Kidney (tissue), 14 donors: ENCODE results near the gene UBE4B. TPM values are rescaled to one million over a fixed set of nuclear protein-coding genes. Genes with fewer than 3 reads are reported as not detected.

Experiments used
- DNase-seq, 5 donors: peaks; one replicate each; pipeline ENCODE4 v3.0.0-alpha.2; 2013 to 2020
- FAIRE-seq: peaks from 2 replicates; lab custom pipeline; 2012; peaks lifted over from hg19 to GRCh38; lab: Jason Lieb, UNC
- H3K27ac ChIP-seq, 2 donors: one replicate each; pipeline ENCODE4 v1.7.0; 2013; ENCODE audit warnings: low read depth in 2 of 2, low read length in 2 of 2, inconsistent platforms in 1 of 2
- H3K27me3 ChIP-seq: one replicate; pipeline ENCODE4 v1.7.1; 2013; ENCODE audit warnings: low read length, inconsistent platforms; ENCODE audit not compliant: control insufficient read depth, insufficient read depth
- H3K36me3 ChIP-seq, 3 donors: one replicate each; pipeline versions ENCODE4 v1.7.0 to v1.7.1; 2013; ENCODE audit warnings: low read length in 3 of 3, control low read depth in 1 of 3, inconsistent platforms in 1 of 3; ENCODE audit not compliant: insufficient read depth in 3 of 3, control insufficient read depth in 2 of 3
- H3K4me1 ChIP-seq, 3 donors: one replicate each; pipeline versions ENCODE4 v1.7.0 to v1.7.1; 2013; ENCODE audit warnings: low read length in 3 of 3, inconsistent platforms in 1 of 3, low read depth in 1 of 3; ENCODE audit not compliant: control insufficient read depth in 2 of 3, insufficient read depth in 2 of 3
- H3K4me3 ChIP-seq, 3 donors: one replicate each; pipeline versions ENCODE4 v1.7.0 to v1.8.1; 2013; ENCODE audit warnings: low read length in 3 of 3, control low read depth in 1 of 3, inconsistent platforms in 1 of 3
- H3K9ac ChIP-seq, 3 donors: one replicate each; pipeline versions ENCODE4 v1.7.0 to v1.7.1; 2013; ENCODE audit warnings: low read length in 3 of 3, control low read depth in 1 of 3, inconsistent platforms in 1 of 3
- H3K9me3 ChIP-seq, 3 donors: one replicate each; pipeline versions ENCODE4 v1.7.0 to v1.7.1; 2013; ENCODE audit warnings: low read length in 3 of 3, control low read depth in 1 of 3, inconsistent platforms in 1 of 3; ENCODE audit not compliant: control insufficient read depth in 2 of 3, insufficient read depth in 1 of 3
- intact Hi-C: fragments of 100-400 bp; cut with DNase I; formaldehyde crosslinking; loops from one replicate; pipeline ENCODE4 v1.11.1; 2022
- polyA plus RNA-seq: library from polyadenylated mRNA; stranded (reverse); fragments of 350-450 nt; fragmentation: Illumina TruSeq; extraction: RNeasy Lipid Tissue Mini Kit (QIAGEN cat#74804); gene quantifications from one replicate; pipeline ENCODE4 v1.2.3, GENCODE V29; 2014; ENCODE audit warnings: low read depth, low replicate concordance; ENCODE audit not compliant: insufficient read depth
- total RNA-seq: library from RNA; stranded (reverse); fragmentation: NEBNext Ultra II Directional; extraction: Animal tissue kit (Norgen Biotek cat#: 25700); gene quantifications from one replicate; pipeline ENCODE4 v1.2.1, GENCODE V29; 2021
- TF ChIP-seq, protein P1 (sequence below): IDR thresholded peaks from 3 replicates; pipeline ENCODE4 v1.5.1; 2012; ENCODE audit warnings: mild to moderate bottlenecking, moderate library complexity, borderline replicate concordance; ENCODE audit not compliant: insufficient read depth; ENCODE audit errors: extremely low read depth
- donor health status: control.
- donor health status: control.
- donor health status: control.
- donor health status: control.
- donor health status: control.
- donor health status: DM: yes; HTN: yes; CAD: no.
- donor health status: Normal renal cell carcinoma (clear cell type).

UBE4B gene
- total and polyA plus RNA-seq, 2 donors from 2014 or later: 13.3 to 33.5 TPM

DNA sequence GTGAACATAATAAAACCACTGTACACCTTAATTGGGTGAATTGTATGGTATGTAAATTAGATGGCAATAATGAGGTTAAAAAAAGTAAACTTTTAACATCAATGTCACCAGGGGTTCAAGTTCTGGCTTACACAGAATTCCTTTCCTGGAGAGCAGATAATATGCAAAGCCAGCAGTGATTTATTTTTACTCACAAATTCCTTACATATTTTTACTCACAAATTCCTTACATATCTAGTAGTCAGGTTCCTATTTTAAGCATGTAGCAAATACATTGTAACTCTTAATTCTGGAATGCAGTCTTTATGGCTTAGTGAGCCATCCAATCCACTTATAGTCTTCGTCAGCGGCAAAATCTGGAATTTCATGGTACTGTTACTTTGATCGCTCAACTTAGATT, 1.3 kb upstream of the UBE4B start:
- no peak overlapping the region for H3K4me3 ChIP-seq
- H3K9me3 ChIP-seq: no peaks in the 10 kb centered on the region
- H3K27ac ChIP-seq: no peak overlapping the region
- FAIRE-seq (no peak), DNase-seq (peak in 2 of 5 donors; percentile 43 to 54)
- no peaks in the 10 kb centered on the region for H3K27me3 ChIP-seq
- no peak overlapping the region for H3K9ac ChIP-seq
- no peaks in the 10 kb centered on the region for H3K36me3 ChIP-seq
- intact Hi-C loops: no loop called here
- TF ChIP-seq, protein P1, sequence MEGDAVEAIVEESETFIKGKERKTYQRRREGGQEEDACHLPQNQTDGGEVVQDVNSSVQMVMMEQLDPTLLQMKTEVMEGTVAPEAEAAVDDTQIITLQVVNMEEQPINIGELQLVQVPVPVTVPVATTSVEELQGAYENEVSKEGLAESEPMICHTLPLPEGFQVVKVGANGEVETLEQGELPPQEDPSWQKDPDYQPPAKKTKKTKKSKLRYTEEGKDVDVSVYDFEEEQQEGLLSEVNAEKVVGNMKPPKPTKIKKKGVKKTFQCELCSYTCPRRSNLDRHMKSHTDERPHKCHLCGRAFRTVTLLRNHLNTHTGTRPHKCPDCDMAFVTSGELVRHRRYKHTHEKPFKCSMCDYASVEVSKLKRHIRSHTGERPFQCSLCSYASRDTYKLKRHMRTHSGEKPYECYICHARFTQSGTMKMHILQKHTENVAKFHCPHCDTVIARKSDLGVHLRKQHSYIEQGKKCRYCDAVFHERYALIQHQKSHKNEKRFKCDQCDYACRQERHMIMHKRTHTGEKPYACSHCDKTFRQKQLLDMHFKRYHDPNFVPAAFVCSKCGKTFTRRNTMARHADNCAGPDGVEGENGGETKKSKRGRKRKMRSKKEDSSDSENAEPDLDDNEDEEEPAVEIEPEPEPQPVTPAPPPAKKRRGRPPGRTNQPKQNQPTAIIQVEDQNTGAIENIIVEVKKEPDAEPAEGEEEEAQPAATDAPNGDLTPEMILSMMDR: no peak
- H3K4me1 ChIP-seq: peaks cover 0 to 9% (median 0%) of the 10 kb centered on the region in 3 donors

DNA sequence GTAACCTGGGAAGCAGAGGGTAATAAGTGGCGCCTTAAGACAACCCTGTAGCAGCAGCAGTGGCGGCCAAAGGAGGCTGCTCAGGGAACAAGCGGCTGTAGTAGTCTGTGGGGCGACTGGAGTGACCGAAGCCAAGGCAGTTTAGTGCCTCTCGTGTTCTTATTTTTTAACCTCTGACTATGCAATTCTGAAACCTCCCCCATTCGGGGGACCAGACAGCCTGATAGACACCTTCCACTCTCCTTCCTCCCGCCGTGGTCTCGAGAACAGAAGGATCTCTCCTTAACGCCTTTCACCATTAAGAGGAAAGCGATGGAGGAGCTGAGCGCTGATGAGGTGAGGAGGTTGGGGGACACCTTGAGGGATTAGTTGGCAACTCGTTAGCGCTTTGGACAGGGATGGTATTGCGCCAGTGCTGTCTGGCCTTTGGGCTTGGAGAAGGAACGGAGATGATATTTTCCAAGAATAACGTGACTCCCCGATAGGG, 644 bp downstream of the UBE4B start:
- TF ChIP-seq, protein P1: no peak
- H3K36me3 ChIP-seq: no peaks in the 10 kb centered on the region
- peak overlapping the region; percentile 61 to 98 (median 91) for H3K9ac ChIP-seq
- FAIRE-seq (no peak), DNase-seq (peak in 1 of 5 donors; percentile 67)
- H3K27ac ChIP-seq: peak overlapping the region; percentile 94 to 97
- H3K4me1 ChIP-seq: peaks cover 0 to 9% (median 0%) of the 10 kb centered on the region in 3 donors
- no peaks in the 10 kb centered on the region for H3K27me3 ChIP-seq
- intact Hi-C loops: no loop called here
- no peaks in the 10 kb centered on the region for H3K9me3 ChIP-seq
- peak overlapping the region; percentile 96 to 99 (median 96) for H3K4me3 ChIP-seq

- Histone ChIP-seq H3K4me1 (peaks cover 0 to 12% (median 7%) of the 10 kb centered on the region in 3 donors), H3K9me3 (no peaks in the 10 kb centered on the region), H3K36me3 (peaks cover 0 to 2% (median 0%) of the 10 kb centered on the region in 3 donors), H3K9ac (no peak overlapping the region), H3K27ac (no peak overlapping the region), H3K4me3 (no peak overlapping the region), H3K27me3 (no peaks in the 10 kb centered on the region)
- intact Hi-C loops: no loop called here
- no peak for FAIRE-seq
- TF ChIP-seq, protein P1: no peak
- no peak for DNase-seq
These were observed 10.0 kb downstream of the UBE4B start for GRCh38 chr1:10042746-10043145.
